Measurements from ENCODE around the gene PPP2R5C.

Gene PPP2R5C

GRCh38 chr14:101950100-101950499, 188.6 kb downstream of the PPP2R5C start:
- FAIRE-seq (no peak), DNase-seq (ENCODE audit: insufficient read length, low spot score) (no peak)
- TF ChIP-seq POU2F2 (IDR thresholded peaks at IDR 0.05; ENCODE audit: low read depth, low read length) (no peak), SPI1 (IDR thresholded peaks at IDR 0.05; ENCODE audit: low read depth, low read length) (no peak), TAF1 (IDR thresholded peaks at IDR 0.05; ENCODE audit: low read depth, low read length) (no peak), PAX5 (IDR thresholded peaks at IDR 0.05; ENCODE audit: insufficient read depth, low read length, severe bottlenecking) (no peak), POLR2A (IDR thresholded peaks at IDR 0.05; ENCODE audit: low read depth, low read length) (no peak), POLR2AphosphoS5 (IDR thresholded peaks at IDR 0.05; ENCODE audit: low read depth, low read length) (no peak)

DNA sequence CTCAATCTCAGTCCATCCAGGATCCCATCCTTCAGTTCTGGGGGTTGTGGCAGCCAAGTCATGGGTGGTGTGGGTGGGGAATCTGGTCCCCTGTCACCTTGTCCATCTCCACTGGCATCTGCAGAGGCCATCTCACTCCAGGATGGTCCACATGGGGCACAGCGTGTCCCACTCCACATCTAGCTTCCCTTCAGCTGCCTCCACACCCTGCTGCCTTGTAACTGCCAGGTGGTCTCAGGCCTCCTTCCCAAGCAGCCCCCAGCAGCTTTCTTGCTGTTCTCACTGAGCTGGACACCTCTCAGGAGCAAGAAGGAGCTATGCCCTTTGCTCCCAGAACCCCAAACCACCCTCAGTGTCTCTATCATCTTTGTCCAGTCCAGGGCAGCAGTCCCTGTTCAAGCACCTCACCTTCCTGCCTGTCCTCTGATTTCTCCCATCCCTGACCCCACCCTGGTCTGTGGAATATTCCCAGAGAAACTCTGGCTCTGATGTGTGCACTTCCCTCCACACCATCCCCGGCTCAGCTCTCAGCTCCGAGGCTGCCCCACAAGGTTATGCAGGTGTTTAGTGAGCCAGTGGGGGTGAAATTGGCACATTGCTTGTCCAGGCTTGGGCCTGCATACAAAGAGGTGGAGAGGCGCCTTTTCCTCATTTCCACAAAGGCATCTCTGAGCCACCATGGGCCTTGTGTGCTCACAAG, 189.2 kb downstream of the PPP2R5C start:
- DNase-seq (ENCODE audit: insufficient read length, low spot score) (no peak), FAIRE-seq (no peak)
- TF ChIP-seq TAF1 (IDR thresholded peaks at IDR 0.05; ENCODE audit: low read depth, low read length): no peak

- DNase-seq (ENCODE audit: insufficient read length, low spot score) (no peak), FAIRE-seq (no peak)
- TF ChIP-seq TAF1 (IDR thresholded peaks at IDR 0.05; ENCODE audit: low read depth, low read length) (no peak), POU2F2 (IDR thresholded peaks at IDR 0.05; ENCODE audit: low read depth, low read length) (no peak), POLR2AphosphoS5 (IDR thresholded peaks at IDR 0.05; ENCODE audit: low read depth, low read length) (no peak), SPI1 (IDR thresholded peaks at IDR 0.05; ENCODE audit: low read depth, low read length) (no peak)
Observed at GRCh38 chr14:101953151-101953550, 191.6 kb downstream of the PPP2R5C start.

DNA sequence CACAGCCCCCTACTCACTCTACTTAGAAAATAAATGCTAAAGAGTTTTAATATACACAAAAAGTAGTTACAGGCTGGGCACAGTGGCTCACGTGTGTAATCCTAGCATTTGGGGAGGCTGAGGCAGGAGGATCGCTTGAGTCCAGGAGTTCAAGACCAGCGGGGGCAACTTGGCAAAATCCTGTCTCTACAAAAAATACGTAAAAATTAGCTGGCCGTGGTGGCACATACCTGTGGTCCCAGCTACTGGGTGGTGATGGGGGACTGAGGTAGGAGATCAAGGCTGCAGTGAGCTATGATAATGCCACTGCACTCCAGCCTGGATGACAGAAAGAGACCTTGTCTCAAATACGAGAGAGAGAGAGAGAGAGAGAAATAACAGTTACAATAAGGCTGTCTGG, 193.0 kb downstream of the PPP2R5C start:
- TF ChIP-seq POLR2A (IDR thresholded peaks at IDR 0.05; ENCODE audit: low read depth, low read length): no peak
- TF ChIP-seq POLR2AphosphoS5 (IDR thresholded peaks at IDR 0.05; ENCODE audit: low read depth, low read length): no peak
- TF ChIP-seq POU2F2 (IDR thresholded peaks at IDR 0.05; ENCODE audit: low read depth, low read length): no peak
- TF ChIP-seq TAF1 (IDR thresholded peaks at IDR 0.05; ENCODE audit: low read depth, low read length): no peak
- no peak for TF ChIP-seq SPI1 (IDR thresholded peaks at IDR 0.05; ENCODE audit: low read depth, low read length)
- no peak for TF ChIP-seq PAX5 (IDR thresholded peaks at IDR 0.05; ENCODE audit: insufficient read depth, low read length, severe bottlenecking)
- FAIRE-seq: no peak

DNA sequence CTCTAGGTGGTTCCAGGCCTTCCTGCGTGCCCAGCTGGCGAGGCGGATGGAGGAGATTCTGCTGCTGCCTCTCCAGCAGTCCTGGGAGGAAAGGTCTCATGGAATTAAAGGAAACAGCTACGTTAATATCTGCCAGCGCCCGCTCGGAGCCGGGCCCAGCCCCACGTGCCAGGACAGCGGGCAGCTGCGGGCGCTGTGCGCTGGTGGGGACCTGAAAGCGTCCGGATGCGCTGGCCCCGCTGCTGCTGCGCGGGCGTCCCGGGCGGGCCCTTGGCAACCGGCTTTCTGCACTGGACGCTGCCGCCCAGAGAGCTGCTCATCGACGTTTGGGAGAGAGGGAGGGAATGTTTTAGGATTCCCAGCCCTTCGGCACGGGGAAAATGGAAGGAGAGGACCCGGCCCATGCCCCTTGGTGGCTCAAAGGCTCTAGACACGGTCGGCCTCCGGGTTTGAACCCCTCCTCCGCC, 194.2 kb downstream of the PPP2R5C start:
- TF ChIP-seq POLR2AphosphoS5 (IDR thresholded peaks at IDR 0.05; ENCODE audit: low read depth, low read length): no peak
- TF ChIP-seq POU2F2 (IDR thresholded peaks at IDR 0.05; ENCODE audit: low read depth, low read length): no peak
- TF ChIP-seq SPI1 (IDR thresholded peaks at IDR 0.05; ENCODE audit: low read depth, low read length): no peak
- no peak for TF ChIP-seq POLR2A (IDR thresholded peaks at IDR 0.05; ENCODE audit: low read depth, low read length)
- no peak for TF ChIP-seq PAX5 (IDR thresholded peaks at IDR 0.05; ENCODE audit: insufficient read depth, low read length, severe bottlenecking)
- TF ChIP-seq TAF1 (IDR thresholded peaks at IDR 0.05; ENCODE audit: low read depth, low read length): no peak
- FAIRE-seq (no peak), DNase-seq (ENCODE audit: insufficient read length, low spot score) (no peak)

More for the DNA sequence above, 193.0 kb downstream of the PPP2R5C start:
- DNase-seq (ENCODE audit: insufficient read length, low spot score): no peak

- no peak for DNase-seq (ENCODE audit: insufficient read length, low spot score)
- FAIRE-seq: no peak
- no peak for TF ChIP-seq TAF1 (IDR thresholded peaks at IDR 0.05; ENCODE audit: low read depth, low read length)
- no peak for TF ChIP-seq SPI1 (IDR thresholded peaks at IDR 0.05; ENCODE audit: low read depth, low read length)
- no peak for TF ChIP-seq POU2F2 (IDR thresholded peaks at IDR 0.05; ENCODE audit: low read depth, low read length)
Observed at GRCh38 chr14:101956179-101956885, 194.8 kb downstream of the PPP2R5C start.

- no peak for TF ChIP-seq SPI1 (IDR thresholded peaks at IDR 0.05; ENCODE audit: low read depth, low read length)
- no peak for FAIRE-seq
- no peak for DNase-seq (ENCODE audit: insufficient read length, low spot score)
Observed at GRCh38 chr14:101957406-101958234, 196.1 kb downstream of the PPP2R5C start.

- no peak for DNase-seq (ENCODE audit: insufficient read length, low spot score)
- no peak for FAIRE-seq
- TF ChIP-seq POLR2AphosphoS5 (IDR thresholded peaks at IDR 0.05; ENCODE audit: low read depth, low read length) (no peak), SPI1 (IDR thresholded peaks at IDR 0.05; ENCODE audit: low read depth, low read length) (no peak), POLR2A (IDR thresholded peaks at IDR 0.05; ENCODE audit: low read depth, low read length) (no peak), POU2F2 (IDR thresholded peaks at IDR 0.05; ENCODE audit: low read depth, low read length) (no peak), TAF1 (IDR thresholded peaks at IDR 0.05; ENCODE audit: low read depth, low read length) (no peak), PAX5 (IDR thresholded peaks at IDR 0.05; ENCODE audit: insufficient read depth, low read length, severe bottlenecking) (no peak)
Observed at GRCh38 chr14:101958418-101959180, 197.1 kb downstream of the PPP2R5C start.

DNA sequence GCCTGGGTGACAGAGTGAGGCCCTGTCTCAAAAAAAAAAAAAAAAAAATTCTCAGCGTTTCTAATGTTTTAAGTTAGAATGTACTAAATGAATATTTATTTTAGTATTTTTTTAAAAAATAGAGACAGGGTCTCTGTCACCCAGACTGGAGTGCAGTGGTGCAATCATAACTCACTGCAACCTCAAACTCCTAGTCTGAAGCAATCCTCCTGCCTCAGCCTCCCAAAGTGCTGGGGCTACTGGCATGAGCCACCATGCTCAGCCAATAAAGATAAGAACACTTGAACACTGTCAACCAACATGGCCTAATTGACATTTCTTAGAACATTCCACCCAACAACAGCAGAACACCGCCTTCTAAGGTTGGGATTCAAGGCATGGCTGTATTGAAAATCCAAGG, 197.8 kb downstream of the PPP2R5C start:
- DNase-seq (ENCODE audit: insufficient read length, low spot score) (no peak), FAIRE-seq (no peak)
- TF ChIP-seq POU2F2 (IDR thresholded peaks at IDR 0.05; ENCODE audit: low read depth, low read length): no peak
- TF ChIP-seq POLR2A (IDR thresholded peaks at IDR 0.05; ENCODE audit: low read depth, low read length): no peak
- TF ChIP-seq TAF1 (IDR thresholded peaks at IDR 0.05; ENCODE audit: low read depth, low read length): no peak
- TF ChIP-seq PAX5 (IDR thresholded peaks at IDR 0.05; ENCODE audit: insufficient read depth, low read length, severe bottlenecking): no peak
- TF ChIP-seq SPI1 (IDR thresholded peaks at IDR 0.05; ENCODE audit: low read depth, low read length): no peak
- no peak for TF ChIP-seq POLR2AphosphoS5 (IDR thresholded peaks at IDR 0.05; ENCODE audit: low read depth, low read length)
